GM18870 (cell line): ENCODE results near the gene SEMA3C.

ENCODE experiments used
- ATAC-seq: cut with Tn5 transposase; IDR thresholded peaks from one replicate; pipeline ENCODE4 v1.9.1; 2021; ENCODE audit warnings: moderate library complexity; ENCODE audit not compliant: unreplicated experiment

Gene SEMA3C

DNA sequence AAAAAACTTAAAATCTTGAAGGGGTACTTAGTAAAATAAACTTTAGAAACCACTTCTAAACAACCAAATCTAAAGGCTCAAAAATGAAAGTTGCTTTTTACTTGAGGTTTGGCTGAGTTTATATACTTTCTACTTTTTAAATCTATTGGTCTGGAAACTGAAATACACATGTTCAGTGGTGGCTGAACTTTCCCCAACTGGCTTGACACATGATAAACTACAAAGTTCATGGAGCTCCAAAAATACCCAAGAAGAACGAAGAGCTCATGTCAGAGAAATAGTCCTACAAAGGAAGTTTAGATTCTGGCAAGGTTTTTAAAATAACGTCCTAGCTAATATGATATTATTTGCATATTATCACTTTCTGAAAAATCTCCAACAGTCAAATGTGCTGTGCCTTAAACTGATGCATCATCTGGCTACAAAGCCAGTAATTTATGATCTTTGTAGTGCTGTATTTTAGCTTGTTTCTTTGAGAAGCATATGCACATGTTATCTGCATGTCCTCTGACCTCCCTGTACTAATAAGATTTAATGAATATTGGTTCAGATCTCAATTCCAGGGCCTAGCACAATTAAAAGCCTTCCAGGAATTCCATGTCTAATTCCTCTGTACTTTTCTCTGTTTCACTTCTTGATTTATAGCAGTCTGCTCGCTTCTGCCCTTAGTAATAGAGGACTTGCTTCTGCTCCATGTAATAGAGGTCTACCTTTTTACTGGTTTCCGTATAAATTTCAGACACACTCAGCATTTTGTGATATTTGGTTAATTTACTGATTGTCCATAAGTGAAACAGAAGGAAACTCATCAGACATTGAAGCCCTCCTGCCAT, 28.2 kb downstream of the SEMA3C start:
- no peak for ATAC-seq

DNA sequence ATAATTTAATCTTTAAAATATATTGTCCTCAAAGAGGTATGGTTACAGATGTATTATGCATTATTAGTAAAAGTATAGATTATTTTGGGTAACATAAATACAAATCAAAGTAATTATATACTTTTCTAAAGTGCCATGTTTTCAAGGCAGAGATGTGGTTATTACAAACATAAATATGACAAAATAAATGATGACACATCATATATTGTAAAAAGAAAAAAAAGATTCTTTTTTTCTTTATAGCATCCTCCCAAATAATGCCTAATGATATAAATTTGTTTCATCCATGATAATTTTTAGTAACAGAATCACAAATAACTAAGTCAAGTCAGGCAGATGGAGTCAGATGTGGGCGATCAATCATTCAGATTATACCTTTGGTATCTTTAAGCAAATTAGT, 29.3 kb downstream of the SEMA3C start:
- no peak for ATAC-seq

DNA sequence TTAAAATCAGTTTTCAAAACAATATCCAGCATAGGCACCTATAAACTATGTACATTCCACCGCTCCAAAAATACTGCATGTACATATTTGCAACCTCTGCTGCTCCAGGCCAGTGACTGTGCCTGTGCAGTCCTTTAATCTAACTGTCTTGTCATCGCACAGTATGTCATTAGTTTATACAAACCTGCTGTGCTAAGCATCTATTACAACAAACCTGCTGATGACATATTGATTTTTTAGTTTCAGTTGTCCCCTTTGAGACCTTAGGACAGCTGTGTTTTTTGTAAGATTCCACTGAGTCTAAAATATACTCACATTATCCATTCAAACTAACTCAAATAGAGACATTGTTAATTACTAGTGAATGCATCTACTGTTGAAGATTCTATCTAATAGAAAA, 33.1 kb downstream of the SEMA3C start:
- no peak for ATAC-seq

DNA sequence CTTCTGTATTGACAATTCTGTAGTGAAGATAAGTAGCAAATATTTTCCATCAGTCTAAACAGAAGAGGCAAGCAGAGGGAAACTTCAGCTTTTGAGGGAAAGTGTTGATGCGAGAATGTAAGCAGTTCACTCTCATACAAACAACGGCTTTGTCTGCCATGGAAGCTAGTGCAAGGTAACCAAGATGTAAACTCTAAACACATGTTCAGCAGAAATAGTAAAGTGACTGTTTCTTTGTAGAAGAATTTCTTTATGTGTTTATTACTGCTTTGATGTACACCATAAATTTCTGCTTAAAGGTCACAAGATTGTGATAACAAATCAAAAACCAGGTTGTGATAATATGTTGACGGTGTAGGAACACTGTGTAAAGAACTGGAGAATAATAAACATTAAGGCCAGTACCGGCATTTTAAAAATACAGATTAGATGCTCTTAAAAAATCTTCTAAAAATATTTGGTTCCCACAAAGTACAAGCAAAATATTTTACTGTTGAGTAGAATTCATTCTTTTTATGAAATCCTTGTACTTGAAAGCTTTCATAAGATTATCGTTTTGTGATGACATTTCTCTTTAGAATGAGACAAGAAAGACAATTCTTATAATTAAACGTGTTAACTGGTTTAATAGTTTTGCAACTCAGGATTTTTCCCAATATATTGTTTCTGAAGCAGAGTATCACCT, 34.2 kb downstream of the SEMA3C start:
- no peak for ATAC-seq

DNA sequence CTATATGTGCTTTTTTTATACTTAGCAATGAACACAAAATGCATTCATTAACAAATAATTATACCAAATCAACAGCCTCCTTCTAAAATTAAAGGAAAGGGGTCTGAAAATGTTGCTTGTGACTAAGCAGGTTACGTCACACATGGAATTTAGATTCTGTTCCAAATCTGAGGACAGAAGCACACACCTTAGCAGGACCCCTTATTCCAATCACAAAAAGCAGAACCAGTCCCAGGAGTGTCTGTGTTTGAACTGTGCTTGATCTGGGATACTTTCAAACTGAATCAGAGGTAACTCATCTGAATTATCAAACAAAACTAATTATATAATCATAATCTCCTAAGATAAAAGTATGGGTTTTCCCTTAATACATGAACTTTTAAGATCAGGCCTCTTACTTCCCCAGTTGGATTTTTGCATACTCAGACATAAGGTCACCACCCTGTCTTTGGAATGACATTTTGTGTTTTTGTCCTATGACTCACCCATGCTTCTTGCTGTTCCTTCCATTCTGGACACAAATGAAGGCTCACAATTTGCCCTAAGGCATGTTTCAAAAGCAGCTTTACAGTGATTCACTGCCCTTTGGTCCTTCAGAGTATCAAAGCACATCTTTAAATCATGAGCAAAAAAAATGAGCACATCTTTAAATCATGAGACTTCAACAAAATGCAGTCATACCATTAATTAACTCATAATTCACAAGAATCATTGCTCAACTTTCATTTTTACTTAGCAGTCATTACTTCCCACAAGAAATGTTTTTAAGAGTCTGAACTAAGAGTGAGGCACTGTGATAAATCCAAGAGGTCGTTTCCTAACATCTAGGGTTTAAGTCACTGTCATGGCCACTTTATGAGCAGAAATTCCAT, 35.5 kb downstream of the SEMA3C start:
- no peak for ATAC-seq

DNA sequence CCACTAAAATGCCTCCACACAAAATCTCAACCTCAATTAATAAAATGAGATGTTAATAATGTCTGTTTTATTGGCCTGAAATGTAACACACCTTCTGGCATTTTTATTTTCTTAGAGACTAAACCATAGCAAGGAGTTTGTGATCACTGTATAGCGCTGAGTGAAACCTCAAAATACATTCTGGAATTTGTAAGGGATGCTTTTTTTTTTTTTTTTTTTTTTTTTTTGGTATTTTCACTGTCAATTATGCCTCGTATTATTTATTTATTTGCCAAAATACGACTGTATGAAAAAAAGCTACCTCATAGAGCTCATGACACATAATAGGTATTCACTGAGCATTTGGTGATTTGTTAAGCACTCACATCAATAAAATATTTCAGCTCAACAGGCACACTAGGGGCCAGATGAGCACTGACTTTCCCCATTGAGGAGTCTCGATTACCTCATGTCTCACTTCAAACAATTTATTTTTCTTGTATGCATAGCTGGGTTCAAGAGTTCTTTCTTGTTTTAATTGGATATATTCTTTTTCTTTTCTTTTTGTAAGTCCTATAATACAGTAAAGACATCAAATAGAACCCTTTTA, 36.5 kb downstream of the SEMA3C start:
- ATAC-seq = no peak

DNA sequence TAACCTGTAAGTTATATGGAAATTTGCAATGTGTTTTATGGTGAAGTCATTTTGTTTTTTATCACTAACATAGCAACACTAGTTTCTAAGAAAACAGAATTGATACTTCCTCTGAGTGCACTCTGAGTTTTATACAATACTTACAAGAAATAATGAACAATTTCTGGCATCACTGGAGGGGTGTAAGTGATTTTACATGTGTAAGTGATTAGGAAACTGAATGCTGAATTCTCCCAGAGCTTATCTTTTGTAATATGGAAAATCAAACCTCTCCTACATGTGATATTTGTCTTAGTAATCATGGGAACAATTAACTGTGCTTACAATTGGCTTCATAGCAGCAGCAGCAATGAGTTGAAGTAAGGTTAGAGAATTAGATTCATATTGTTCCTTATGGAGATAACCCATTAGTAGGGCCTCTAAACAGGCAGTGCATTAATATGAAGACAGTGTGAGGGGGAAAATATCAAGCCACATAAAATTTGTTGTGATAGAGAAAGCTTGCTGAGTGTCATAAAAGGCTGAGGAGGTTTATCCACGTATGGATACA, 37.4 kb downstream of the SEMA3C start:
- ATAC-seq = no peak

DNA sequence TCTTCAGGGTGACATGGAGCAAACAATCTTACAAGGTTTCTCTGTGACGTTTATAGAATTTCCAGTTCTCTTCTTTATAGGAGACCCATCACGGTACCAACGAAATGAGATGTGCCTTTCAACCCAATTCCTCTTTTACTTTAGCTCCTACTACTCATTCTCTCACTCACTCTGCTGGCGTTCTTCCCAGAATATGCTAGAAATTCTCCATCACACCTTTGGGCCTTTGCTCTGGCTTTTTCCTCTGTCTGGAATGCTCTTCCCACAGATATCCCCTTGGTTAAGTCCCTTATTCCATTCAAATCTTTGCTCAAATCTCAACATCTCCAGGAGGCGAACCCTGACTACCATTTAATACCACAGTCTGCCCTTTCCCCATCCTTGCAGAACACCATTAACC, 39.0 kb downstream of the SEMA3C start:
- ATAC-seq = no peak

DNA sequence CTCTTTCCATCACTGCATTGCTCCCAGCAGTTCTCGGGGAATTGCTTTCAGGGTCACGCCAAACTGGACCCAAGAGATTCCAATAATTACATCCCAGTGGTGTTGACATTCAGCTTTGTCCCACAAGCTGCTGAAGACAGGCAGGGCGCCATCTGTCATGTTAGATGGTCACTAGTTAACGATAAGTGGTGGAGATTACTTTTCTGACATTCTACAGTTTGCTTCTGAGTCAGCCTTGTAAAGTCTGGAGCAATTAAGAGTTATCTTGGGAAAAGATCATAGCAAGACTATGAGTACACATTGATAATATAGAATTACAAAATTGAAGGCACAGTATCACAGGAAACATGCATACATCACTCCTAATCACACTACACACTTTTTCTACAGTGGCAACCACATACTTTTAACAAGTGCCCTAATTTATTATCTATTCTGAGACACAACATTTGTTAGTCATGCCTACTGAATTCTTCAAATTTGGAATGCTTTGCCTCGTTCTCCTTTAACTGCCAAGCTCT, 41.9 kb downstream of the SEMA3C start:
- no peak for ATAC-seq

DNA sequence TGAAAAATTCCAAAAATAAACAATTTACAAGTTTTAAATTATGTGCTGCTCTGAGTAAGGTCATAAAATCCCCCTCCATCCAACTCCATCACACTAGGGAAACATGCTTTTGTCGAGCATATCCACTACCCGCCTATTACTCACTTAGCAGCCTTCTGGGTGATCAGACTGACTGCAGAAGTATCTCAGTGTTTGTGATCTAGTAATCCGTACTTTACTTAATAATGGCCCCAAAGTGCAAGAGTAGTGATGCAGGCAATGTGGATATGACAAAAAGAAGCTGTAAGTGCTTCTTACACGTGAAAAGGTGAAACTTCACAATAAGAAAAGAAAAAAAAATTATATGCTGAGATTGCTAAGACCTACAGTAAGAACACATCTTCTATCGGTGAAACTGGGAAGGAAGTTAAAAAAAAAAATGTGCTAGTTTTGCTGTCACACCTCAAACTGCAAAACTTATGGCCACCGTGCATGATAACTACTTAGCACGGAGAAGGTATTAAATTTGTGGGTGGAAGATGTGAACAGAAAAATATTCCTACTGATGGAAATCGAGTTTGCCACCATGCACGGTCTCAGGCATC, 43.2 kb downstream of the SEMA3C start:
- no peak for ATAC-seq

DNA sequence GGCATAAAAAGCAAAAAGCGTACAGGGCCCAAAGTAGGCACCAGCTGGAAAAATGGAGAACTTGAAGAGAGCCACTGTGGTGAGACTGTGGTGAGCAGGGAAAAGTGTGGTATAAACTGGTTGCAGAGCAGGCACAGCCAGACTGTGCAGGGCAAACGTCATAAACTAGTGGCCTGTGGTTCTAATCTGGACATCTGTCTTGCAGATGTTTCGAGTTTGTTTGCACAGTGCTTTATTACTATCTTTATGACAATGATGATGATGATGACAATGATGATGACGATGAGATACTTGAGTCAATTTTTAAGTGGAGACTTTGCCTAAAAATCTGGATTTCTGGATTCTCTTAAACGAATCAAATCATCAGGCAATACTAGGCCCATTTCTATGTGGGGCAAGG, 45.7 kb downstream of the SEMA3C start:
- no peak for ATAC-seq

DNA sequence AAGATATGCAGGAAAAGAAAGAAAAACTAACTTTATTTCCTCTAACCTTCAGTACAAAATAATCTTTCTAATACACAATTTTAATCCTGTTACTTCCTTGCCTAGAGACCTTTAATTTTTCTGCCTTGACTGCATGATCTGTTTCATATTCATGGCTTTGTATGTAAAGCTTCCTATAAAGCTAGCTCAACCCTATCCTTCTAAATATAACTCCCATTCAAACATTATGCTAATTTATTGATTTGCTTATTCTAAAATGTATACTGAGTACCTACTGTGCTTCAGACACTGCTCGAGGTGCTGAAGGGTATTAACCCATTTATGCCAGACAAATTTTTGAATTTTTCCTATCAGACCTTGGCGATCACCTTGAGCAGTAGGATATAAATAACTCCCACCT, 47.6 kb downstream of the SEMA3C start:
- ATAC-seq = no peak

DNA sequence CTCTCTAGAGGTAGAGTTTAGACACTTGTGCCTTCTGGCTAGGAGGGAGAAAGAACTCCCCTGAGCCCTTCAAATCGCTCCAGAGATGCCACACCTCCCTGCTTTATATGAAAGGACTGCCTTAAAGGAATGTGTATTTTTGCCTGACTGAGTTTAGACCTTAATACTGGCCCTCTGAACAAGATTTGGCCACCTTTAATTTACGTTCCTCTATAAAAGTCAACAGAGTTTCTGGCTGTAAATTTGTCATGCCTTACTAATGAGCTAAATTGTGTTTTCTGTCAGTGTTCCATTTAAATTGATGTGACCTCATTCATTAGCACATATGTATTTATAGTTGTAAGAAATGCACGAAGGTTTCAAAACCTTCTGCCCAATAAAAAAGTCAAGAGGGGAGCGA, 48.0 kb downstream of the SEMA3C start:
- no peak for ATAC-seq

DNA sequence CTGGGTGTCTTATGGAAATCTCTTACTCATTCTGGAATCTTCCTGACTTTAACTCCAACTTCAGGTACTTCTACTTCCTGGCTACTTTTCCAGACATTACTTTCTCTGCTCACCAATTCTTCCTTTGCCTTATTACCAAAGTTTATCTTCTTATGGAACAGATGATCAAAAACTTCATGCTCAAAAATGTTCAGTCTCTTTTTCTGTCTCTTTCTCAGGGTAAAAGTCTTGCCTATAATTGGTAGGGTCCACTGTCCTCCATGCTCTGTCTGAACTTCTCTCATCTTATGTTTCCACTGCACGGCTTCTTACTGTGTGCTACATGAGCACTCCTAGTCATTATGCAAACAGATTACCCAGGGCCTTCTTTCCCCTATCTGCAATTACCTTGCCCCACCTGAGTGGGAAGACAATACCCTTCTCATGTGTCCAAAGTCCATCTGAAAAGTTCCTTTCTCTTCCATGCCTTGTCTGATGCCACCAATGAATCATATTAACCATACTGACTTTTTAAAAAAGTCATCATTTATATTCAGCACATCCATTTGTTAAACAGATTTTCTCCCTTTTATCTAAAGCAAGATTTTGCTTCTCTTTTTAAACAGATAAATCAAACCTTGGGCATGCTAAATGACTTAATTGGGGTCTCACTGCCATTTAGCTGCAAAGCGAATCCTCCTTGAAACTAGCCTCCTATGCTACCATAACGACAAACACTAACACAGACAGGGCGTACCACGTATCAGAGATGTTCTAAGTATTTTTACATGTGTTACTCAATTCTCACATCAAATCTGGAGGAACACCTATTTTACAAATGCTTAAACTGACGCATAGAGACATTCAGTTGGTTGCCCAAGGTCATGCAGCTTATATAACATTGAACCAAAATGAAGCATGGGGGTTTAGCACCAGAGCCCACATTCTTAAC, 48.8 kb downstream of the SEMA3C start:
- ATAC-seq = no peak

DNA sequence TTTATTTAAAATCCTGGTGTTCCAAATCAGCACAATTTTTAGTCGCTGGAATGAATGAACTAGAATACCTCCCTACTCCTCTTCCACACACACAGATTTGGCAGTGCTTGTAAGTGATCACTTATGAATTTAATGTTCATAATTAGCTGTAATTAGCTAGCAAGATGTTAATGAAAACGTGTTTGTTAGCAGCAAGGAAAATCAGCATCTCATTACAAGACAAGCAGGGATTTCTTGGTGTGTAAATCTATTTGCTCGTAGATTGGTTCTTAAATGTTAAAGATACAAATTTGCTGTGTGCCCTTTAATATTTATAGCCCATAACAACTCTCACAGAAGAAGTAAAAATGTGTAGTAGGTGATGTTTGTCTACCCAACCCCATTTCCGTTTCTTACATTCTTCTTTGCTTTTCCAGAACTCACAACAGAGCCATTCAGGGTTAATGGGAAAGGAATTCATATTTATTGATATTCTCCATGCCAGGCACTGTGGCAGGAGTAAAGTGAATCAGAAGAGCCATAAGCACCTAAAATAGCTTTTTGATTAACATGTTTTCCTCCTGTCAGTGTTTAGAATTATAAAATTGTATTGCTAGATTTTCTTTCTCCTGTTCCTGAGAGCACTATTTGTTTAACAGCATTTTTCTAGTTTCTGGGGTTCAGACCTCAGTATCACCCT, 49.6 kb downstream of the SEMA3C start:
- ATAC-seq = no peak

DNA sequence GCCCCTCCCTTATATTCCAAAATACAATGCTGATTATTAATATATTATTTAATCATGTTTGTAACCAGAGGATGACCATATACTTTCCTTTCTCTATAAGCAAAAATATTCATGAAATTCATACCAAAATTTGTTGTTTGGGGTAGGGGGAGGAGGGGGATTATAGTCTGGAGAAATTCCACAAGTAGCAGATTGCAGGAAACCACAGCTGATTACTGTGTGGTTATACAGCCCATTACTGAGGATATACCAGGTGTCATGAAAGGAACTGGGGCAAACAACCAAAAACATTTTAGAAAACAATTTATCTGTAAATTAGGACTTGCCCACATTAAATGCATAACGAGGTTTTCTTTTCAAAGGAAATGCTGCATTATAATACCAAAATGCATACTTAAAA, 50.3 kb downstream of the SEMA3C start:
- no peak for ATAC-seq

DNA sequence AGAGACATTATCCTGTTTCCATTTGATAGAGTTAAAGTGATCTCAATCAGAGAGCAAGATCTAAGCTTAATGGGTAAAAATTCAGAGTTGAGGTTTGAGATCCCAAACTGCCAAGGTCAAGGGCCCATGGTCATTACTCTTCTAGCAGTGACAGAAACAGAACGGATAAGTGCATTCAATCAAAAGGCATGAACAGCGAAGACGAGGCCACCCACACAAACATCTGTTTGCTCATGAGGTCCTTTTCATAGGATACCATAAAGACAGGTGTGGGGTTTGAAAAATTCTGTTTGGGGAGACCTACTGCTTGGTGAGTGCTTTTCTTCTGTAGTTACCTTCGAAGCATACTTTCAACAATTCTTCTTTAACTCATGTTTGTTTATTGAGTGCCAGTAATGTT, 58.3 kb downstream of the SEMA3C start:
- no peak for ATAC-seq

DNA sequence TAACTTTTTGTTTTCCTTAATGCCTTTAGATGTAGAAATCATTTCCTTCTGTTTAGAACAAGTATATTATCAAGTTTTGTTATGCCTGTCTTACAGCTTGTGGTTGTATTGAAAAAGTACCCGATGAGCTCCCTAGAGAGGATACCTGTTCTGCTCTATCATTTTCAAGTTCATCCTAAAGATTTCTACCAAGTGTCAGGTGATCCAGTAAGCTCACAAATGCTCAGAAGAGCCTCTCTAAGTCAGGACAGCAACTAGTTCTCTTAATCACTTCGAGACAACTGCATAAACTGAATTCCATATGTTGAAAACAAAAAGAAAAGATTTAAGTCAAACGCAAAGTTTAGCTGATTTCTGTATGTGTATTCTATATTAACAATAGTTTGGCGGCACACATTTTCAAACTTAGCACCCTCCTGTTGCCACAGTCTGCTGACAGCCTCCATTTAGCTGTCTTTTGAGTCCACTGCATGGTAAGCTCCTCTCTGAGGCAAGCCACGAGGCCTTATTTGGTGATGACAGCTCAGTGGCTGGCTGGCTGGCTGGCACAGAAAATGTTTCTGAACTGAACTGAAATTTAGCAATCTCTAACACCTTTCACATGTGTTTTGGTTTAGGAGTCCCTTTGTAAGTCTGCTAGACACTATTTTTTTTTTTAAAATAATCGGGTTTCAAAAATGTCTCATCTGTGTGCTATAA, 59.4 kb downstream of the SEMA3C start:
- ATAC-seq = no peak
